Activated T-cell treated with anti-CD3 and anti-CD28 coated beads for 48 hours (primary cell): ENCODE data around the gene IL36B.

Experiments used
- DNase-seq: peaks from one replicate; pipeline ENCODE4 v3.0.0-alpha.2; 2020; ENCODE audit warnings: low read depth

The IL36B gene

DNA sequence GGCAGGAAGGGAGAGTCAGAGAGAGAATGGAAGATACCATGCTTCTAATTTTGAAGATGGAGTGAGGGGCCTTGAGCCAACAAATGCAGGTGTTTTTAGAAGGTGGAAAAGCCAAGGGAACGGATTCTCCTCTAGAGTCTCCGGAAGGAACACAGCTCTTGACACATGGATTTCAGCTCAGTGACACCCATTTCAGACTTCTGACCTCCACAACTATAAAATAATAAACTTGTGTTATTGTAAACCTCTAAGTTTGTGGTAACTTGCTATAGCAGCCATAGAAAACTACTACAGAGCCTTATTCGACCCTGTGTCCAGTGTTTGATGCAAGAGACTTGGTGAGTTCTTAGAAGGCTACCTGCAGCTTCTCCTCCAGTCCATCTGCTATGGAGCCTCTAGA is 22.9 kb upstream of the IL36B start:
- DNase-seq = no peak

DNA sequence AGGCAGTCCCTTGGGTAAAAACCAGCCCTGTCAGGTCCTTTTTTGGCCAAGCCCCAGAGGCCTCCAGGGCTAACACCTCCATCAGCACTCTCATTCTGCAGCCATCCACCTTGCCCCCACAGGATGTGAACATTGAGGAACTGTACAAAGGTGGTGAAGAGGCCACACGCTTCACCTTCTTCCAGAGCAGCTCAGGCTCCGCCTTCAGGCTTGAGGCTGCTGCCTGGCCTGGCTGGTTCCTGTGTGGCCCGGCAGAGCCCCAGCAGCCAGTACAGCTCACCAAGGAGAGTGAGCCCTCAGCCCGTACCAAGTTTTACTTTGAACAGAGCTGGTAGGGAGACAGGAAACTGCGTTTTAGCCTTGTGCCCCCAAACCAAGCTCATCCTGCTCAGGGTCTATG is 22.4 kb upstream of the IL36B start:
- no peak for DNase-seq

DNA sequence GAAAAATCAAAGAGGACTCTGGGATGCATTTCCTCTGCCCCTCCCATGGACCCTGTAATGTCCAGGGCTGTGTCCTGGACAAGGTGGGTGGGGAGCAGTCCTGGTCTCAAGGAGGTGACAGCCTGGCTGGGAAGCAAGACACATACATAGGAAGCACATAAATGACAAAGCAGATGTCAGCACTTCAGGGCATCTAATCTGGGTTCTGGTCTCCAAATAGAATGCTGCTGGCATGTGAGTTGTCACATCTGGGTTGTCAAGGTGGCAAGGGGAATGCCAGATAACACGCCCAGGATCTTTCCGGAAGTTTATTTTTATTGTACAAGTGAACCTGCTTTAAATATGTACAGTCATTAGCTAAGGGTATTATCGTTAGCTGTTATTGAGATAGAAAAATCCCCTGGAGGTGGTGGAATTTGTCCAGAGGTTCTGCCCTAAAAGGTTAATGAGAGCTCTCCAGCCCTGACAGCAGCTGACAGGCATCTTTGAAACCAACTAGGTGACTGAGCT is 20.7 kb upstream of the IL36B start:
- DNase-seq = no peak

DNA sequence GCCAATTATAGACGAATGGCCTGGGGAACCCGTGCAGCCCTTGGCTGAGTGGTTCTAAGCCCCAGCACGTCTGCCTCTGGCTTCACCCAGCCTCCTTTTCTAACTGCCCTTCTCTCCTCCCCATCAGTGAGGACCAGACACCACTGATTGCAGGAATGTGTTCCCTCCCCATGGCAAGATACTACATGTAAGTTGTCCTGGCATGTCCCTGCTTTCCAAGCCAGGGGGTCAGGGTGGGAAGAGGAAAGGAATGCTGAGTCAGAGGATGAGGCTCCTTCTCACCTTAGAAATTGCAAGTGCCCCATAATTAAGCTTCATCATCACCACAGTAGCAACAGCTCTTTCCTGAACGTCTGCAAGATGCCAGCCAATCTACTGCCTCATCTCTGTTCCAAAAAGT is 19.9 kb upstream of the IL36B start:
- DNase-seq = no peak

- DNase-seq = no peak
Observed at GRCh38 chr2:113070606-113070975, 17.9 kb upstream of the IL36B start.

DNA sequence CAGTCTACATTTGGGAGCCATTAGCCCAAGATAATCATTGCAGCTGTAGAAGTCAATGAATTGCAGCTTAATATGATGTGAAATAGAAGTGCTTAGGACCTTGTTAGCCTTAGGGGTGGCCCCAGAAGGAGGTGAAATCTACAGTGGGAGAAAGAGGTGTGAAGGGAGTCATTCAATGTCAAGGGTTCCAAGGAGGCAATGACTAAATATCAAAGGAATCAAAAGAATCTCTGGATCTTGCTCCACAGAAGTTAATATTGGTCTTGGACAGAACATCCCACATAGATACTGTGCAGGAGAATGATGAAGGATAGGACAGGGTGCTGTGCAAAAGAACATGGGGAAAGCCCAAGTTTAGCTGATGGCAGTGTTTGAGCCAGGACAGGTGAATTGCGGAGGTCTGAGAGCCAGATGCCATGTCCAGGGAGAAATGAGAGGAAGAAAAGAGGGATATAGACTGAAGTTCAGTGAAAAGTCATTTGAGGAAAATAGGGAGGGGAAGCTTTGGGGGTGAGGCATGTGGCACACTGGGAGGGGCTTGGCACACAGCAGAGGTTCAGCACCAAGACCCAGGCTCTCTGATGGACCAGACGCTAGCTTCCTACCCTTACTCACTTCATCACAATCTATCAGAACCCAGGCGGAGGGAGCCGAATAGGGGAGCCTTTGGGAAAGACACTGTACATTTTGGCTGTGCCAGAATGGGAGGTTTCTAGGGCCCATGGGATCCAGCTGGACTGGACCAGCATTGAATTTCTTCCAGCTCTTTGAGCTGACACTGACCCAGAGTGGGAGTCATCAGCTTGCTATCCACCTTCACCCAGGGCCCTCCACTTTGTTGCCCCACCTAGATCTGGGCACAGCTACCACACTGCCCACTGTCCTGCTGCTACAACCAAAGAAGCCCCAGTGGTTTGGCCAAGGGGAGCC is 17.3 kb upstream of the IL36B start:
- DNase-seq = no peak

DNA sequence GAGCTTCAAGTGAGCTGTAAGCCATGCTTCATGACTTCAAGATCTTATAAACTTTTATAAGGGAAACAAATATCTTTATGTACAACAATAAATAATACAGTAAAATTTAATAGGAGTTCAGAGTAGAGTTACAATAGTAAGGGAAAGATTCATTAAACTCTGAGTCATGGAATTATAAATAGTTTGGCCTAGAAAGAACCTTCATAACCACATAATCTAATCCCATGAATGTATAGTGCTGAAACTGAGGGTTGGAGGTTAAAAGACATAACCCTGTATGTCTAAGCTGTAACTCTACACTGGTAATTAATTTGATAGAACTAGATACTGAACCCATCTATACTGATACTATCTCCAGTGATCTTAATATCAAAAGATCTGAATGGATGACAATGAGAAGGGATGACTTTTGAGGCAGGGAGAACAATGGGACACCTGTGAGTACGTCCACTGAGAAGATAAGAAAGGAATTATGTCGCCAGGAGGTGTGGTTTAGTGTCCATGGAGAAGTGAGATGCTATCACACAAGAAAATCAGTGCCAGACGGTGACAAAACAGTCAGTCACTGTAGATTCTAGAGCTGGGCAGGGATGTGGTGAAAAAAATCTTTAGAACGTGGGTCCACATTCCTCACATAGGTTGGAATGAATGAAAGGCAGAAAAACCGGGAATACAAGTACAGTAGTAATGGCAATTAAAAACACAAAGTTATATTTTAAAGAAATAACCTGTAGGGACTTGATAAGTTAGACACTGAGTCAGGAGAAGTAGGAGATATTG is 16.2 kb upstream of the IL36B start:
- DNase-seq = no peak

GRCh38 chr2:113068249-113068648 is 15.6 kb upstream of the IL36B start:
- DNase-seq = no peak

GRCh38 chr2:113067681-113068080 is 15.0 kb upstream of the IL36B start, which contains the start of gene IL1F10:
IL1F10 (plus strand) TSS chr2:113067970; CDS start chr2:113072739, 4,769 bp downstream.
- no peak for DNase-seq

DNA sequence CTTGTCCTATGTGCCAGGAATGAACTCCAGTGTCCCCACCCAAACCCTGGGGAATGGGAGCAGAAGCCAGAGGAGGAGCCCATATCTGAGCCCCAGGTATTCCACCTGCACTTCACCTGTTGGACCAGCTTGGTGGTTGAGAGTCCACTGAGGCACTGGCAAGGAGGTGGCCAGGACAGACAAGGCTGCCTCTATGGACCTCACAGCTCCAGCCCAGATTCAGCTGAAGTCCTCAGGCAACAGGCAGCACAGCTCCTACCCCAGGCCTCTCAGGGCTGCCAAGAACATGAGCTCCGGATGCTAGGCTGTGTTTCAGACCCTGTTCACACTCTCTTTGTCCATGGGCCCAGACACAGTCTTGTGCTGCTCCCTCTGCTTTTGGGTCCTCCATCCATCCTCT is 12.2 kb upstream of the IL36B start:
- DNase-seq = no peak

DNA sequence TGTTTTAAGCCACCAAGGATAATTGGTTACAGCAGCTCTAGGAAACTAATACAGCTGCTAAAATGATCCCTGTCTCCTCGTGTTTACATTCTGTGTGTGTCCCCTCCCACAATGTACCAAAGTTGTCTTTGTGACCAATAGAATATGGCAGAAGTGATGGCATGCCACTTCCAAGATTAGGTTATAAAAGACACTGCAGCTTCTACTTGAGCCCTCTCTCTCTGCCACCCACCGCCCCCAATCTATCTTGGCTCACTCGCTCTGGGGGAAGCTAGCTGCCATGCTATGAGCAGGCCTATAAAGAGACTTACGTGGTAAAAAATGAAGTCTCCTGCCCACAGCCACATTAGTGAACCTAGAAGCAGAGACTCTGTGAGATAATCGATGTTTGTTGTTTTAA is 11.6 kb upstream of the IL36B start:
- no peak for DNase-seq

DNA sequence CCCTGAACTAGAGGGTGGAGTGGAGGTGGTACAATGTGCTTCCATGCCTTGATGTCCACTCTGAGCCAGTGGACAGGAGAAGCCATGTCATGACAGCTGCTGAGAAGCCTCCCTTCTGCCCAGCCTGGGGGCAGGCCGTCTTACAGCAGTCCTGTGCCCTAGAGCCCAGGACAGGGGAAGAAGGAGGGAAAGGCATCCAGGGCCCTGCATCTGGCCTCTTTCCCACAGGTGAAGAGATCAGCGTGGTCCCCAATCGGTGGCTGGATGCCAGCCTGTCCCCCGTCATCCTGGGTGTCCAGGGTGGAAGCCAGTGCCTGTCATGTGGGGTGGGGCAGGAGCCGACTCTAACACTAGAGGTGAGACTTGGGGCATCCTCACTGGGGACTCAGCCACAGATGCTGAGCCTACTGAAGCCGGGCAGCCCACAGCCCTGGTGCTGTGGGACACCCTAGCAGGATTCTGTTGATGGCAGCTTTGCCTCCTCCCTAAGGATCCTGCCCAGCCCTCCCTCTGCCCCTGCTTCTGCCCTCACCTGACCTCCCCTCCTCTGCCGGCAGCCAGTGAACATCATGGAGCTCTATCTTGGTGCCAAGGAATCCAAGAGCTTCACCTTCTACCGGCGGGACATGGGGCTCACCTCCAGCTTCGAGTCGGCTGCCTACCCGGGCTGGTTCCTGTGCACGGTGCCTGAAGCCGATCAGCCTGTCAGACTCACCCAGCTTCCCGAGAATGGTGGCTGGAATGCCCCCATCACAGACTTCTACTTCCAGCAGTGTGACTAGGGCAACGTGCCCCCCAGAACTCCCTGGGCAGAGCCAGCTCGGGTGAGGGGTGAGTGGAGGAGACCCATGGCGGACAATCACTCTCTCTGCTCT is 9.5 kb upstream of the IL36B start:
- no peak for DNase-seq

GRCh38 chr2:113061241-113061640 is 8.6 kb upstream of the IL36B start:
- no peak for DNase-seq

DNA sequence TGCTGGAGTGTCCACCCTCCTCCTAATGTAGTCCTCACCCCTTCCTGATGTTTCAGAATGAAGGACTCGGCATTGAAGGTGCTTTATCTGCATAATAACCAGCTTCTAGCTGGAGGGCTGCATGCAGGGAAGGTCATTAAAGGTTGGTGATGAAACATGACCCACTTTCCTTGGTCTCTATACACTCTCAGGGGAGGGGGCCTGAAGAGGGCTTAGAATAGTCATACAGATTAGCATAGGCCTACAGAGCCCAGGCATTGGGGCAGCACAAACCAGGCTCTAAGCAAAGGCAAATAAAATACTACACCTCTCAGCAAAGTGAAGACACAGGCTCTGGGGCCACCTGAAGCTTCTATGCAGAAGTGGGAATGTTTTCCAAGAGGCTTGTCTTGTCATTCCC is 8.1 kb upstream of the IL36B start:
- DNase-seq = no peak

DNA sequence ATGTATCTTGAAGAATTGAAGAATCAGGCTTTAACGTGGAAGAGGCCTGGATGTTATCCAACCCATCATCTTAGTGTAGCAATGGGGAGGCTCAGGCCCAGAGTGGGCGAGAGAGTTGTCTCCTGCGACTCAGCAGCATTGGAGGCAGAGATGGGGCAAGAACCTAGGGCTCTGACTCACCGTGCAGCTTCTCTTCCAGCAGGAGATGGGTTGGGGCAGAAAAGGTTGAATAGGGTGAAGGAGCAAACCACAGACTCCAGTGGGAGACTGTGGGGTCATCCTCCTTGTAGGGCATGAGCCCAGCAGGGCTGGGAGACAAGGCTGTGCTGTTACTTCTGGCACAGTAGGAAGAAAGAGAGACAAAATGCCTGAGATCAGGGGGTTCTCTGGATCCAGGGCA is 7.7 kb upstream of the IL36B start:
- DNase-seq = no peak

DNA sequence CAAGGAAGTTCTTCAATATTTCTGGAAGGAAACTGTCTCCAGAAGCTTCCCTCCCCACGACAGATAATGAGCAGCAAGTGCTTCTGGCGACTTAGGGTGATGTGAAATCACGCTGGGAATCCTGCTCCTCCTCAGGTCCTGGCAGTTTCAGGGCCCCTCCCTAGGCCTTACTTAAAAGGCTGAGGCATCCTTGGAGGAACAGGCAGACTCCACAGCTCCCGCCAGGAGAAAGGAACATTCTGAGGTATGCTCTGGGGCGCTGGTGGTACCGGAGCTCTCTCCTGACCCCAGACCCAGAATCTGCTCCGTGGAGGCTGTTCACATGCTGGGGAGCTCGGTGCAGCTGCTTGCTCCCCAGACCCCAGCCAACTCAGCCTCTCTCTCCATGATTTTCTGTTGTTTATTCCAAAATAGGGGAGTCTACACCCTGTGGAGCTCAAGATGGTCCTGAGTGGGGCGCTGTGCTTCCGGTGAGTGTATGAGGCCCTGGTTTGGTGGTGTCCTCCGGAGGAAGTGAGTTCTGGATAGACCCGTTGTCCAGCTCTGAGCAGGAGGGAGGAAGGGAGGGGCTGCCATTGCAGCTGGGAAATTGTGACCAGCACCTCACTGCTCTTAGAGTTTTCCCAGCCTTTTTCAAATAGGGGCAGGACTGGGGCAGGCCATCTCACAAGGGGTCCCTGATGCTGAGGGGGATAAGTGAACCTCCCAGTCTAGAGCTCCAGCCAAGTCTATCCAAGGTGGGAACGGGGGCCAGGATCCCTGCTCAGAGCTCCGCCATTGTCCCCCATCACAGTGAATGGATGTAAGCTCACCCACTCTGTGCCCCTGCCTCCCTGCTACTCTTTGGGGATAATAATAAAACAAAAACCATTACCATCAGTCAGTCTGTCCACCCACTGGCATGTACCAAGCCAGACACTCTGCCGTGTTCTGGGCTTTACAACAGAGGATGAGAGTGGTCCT is 6.6 kb upstream of the IL36B start, which contains the start of gene IL36RN:
IL36RN (plus strand) TSS at position 201 of the 963 bp plus-strand sequence; CDS start at position 442, 241 bp downstream.
- no peak for DNase-seq

- no peak for DNase-seq
Observed at GRCh38 chr2:113058411-113058994, 5.8 kb upstream of the IL36B start.

DNA sequence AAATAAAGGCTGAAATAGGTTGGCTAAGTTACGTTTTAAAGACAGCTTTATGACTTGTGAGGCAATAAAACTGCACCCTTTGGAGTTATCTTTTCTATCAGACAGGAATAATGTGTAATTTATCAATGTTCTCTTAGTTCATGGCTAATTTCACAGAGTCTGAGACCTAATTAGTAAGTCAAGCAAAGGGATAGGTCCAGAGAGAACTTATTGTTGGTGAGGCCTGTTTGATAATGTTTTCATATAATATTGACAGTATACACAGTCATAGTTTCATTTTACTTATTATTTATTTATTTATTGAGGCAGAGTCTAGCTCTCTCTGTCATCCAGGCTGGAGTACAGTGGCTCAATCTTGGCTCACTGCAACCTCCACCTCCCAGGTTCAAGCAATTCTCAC is 4.5 kb upstream of the IL36B start:
- DNase-seq = no peak

GRCh38 chr2:113056521-113056920 is 3.9 kb upstream of the IL36B start:
- DNase-seq = no peak

DNA sequence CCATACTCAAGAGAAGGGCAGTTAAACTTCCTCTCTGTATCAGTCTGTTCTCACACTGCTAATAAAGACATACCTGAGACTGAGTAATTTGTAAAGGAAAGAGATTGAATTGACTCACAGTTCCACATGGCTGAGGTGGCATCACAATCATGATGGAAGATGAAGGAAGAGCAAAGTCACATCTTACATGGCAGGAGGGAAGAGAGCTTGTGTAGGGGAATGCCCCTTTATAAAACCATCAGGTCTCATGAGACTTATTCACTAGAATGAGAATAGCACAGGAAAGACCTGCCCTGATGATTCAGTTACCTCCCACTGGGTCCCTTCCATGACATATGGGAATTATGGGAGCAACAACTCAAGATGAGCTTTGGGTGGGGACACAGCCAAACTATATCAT is 1.4 kb upstream of the IL36B start:
- DNase-seq = no peak
